Spleen (tissue), 7 donors: Measurements from ENCODE around the gene TBR1.

ENCODE experiments used
- POLR2A ChIP-seq, 3 donors: fragments of 450-650 bp; IDR thresholded peaks; one replicate each; pipeline ENCODE4 v1.5.1; 2017; ENCODE audit warnings: antibody characterized with exemption in 3 of 3, mild to moderate bottlenecking in 1 of 3
- POLR2AphosphoS5 ChIP-seq, 3 donors: sonication (generic); formaldehyde crosslinking; IDR thresholded peaks; one replicate each; pipeline ENCODE4 v1.5.1; 2017; ENCODE audit warnings: antibody characterized with exemption in 3 of 3
- TF ChIP-seq, protein P1 (sequence below), 11 experiments: fragments of 200-600 bp in 7 of 11; fragments of 450-650 bp in 4 of 11; sonication (generic) in 4 of 11; IDR thresholded peaks in 8 of 11; conservative IDR thresholded peaks in 3 of 11; 1 replicate in 7 of 11; 2 replicates in 4 of 11; pipeline versions ENCODE4 v1.4.0 to v1.8.0; 2016 to 2021; ENCODE audit warnings: antibody characterized with exemption in 11 of 11, inconsistent platforms in 4 of 11, mild to moderate bottlenecking in 1 of 11
- donor health status: DM: no; HTN: no; CAD: no; lungs with moderate emphysema.
- donor health status: DM: no; HTN: no; CAD: no.
- donor health status: DM: no; HTN: no; CAD: no.

DNA sequence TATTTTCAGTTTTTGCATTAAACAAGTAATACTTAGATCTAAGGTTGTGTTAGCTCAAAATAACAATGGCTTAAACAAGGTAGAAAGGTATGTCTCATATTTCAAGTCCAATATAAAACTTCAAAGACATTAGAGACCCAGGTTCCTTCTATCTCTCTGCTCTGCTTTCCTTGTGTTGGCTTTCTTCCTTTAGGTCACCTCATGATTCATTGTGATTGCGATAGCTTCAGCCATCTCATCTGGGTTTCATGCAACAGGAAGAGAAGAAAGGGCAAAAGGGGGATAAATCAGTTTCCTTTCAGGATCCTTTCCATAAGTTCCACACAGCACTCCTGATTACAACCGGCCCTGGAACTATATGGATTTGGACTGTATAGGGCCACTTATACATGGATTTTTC lies 16.0 kb upstream of the TBR1 start:
- TF ChIP-seq, protein P1, sequence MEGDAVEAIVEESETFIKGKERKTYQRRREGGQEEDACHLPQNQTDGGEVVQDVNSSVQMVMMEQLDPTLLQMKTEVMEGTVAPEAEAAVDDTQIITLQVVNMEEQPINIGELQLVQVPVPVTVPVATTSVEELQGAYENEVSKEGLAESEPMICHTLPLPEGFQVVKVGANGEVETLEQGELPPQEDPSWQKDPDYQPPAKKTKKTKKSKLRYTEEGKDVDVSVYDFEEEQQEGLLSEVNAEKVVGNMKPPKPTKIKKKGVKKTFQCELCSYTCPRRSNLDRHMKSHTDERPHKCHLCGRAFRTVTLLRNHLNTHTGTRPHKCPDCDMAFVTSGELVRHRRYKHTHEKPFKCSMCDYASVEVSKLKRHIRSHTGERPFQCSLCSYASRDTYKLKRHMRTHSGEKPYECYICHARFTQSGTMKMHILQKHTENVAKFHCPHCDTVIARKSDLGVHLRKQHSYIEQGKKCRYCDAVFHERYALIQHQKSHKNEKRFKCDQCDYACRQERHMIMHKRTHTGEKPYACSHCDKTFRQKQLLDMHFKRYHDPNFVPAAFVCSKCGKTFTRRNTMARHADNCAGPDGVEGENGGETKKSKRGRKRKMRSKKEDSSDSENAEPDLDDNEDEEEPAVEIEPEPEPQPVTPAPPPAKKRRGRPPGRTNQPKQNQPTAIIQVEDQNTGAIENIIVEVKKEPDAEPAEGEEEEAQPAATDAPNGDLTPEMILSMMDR (IDR thresholded peaks at IDR 0.05 in 8 of 11, conservative IDR thresholded peaks at IDR 0.05 in 3 of 11): no peak
- TF ChIP-seq POLR2AphosphoS5 (IDR thresholded peaks at IDR 0.05) (no peak), POLR2A (IDR thresholded peaks at IDR 0.05) (no peak)
